GM12892 (cell line): Measurements from ENCODE around the gene ERC1.

Experiments
- POLR2A ChIP-seq: IDR thresholded peaks from 2 replicates; pipeline ENCODE4 v1.6.1; 2011; ENCODE audit warnings: low read depth, low read length, control low read depth
- TAF1 ChIP-seq: IDR thresholded peaks from 2 replicates; pipeline ENCODE4 v1.6.1; 2011; ENCODE audit warnings: low read depth, mild to moderate bottlenecking, control low read depth, low read length, borderline replicate concordance

- TF ChIP-seq TAF1 (no peak), POLR2A (no peak)
Measured at GRCh38 chr12:1003600-1004271, 12.7 kb downstream of the ERC1 start.
